NCI-H2029 treated with DMSO at 0.1 percent for 48 hours (cell line): Measurements from ENCODE around the gene LCNL1.

Experiments used
- DNase-seq: peaks from one replicate; lab custom pipeline; 2025; lab: John Stamatoyannopoulos, UW

LCNL1 gene

GRCh38 chr9:136960212-136960937 is 22.4 kb upstream of the LCNL1 start:
- no peak for DNase-seq

- no peak for DNase-seq
Measured at GRCh38 chr9:136960938-136961275, 21.9 kb upstream of the LCNL1 start.

GRCh38 chr9:136961279-136962065 is 21.3 kb upstream of the LCNL1 start:
- DNase-seq: no peak

- DNase-seq: no peak
Measured at GRCh38 chr9:136962163-136962562, 20.6 kb upstream of the LCNL1 start.

- DNase-seq: no peak
Measured at GRCh38 chr9:136962701-136963248, 20.0 kb upstream of the LCNL1 start.

GRCh38 chr9:136963341-136963740 is 19.5 kb upstream of the LCNL1 start:
- DNase-seq: no peak

- no peak for DNase-seq
Measured at GRCh38 chr9:136963751-136964150, 19.0 kb upstream of the LCNL1 start.

GRCh38 chr9:136964171-136964689 is 18.6 kb upstream of the LCNL1 start:
- DNase-seq: no peak

- no peak for DNase-seq
Measured at GRCh38 chr9:136964833-136965422, 17.9 kb upstream of the LCNL1 start.

- no peak for DNase-seq
Measured at GRCh38 chr9:136965771-136966484, 16.9 kb upstream of the LCNL1 start.

GRCh38 chr9:136968333-136969127 is 14.3 kb upstream of the LCNL1 start:
- DNase-seq: no peak

GRCh38 chr9:136969150-136969549 is 13.6 kb upstream of the LCNL1 start:
- no peak for DNase-seq

- no peak for DNase-seq
Measured at GRCh38 chr9:136969774-136970173, 13.0 kb upstream of the LCNL1 start.

- DNase-seq: no peak
Measured at GRCh38 chr9:136970361-136970760, 12.4 kb upstream of the LCNL1 start.

- no peak for DNase-seq
Measured at GRCh38 chr9:136971746-136972145, 11.0 kb upstream of the LCNL1 start.

- no peak for DNase-seq
Measured at GRCh38 chr9:136972335-136972734, 10.5 kb upstream of the LCNL1 start.

- DNase-seq: no peak
Measured at GRCh38 chr9:136972743-136973142, 10.1 kb upstream of the LCNL1 start.

GRCh38 chr9:136973618-136974617 is 8.9 kb upstream of the LCNL1 start:
- no peak for DNase-seq

- no peak for DNase-seq
Measured at GRCh38 chr9:136974817-136975535, 7.8 kb upstream of the LCNL1 start.
